SU-DHL-6 (cell line): ENCODE results near the gene FAM185A.
"Not testable (repeated sequence)": the region's sequence is repeated elsewhere in the genome, so short reads cannot be mapped to it uniquely, and the experiment has no call there.

Experiments used
- EZH2phosphoT487 ChIP-seq: fragments of 200-600 bp; sonication (generic), shearing (Covaris generic); conservative IDR thresholded peaks from 2 replicates; pipeline ENCODE4 v1.6.1; 2018; ENCODE audit warnings: mild to moderate bottlenecking, antibody characterized with exemption, low read length, moderate library complexity, mixed read lengths
- TF ChIP-seq, protein P1 (sequence below): fragments of 200-600 bp; sonication (generic); IDR thresholded peaks from one replicate; pipeline ENCODE4 v1.5.1; 2017; ENCODE audit warnings: antibody characterized with exemption, mild to moderate bottlenecking, low read length, moderate library complexity; ENCODE audit not compliant: insufficient read depth, poor library complexity, severe bottlenecking

DNA sequence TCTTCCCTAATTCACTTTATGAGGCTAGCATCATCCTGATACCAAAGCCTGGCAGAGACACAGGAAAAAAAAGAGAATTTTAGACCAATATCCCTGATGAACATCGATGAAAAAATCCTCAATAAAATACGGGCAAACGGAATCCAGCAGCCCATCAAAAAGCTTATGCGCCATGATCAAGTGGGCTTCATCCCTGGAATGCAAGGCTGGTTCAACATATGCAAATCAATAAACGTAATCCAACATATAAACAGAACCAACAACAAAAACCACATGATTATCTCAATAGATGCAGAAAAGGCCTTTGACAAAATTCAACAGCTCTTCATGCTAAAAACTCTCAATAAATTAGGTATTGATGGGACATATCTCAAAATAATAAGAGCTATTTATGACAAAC lies 22.6 kb upstream of the FAM185A start:
- TF ChIP-seq, protein P1, sequence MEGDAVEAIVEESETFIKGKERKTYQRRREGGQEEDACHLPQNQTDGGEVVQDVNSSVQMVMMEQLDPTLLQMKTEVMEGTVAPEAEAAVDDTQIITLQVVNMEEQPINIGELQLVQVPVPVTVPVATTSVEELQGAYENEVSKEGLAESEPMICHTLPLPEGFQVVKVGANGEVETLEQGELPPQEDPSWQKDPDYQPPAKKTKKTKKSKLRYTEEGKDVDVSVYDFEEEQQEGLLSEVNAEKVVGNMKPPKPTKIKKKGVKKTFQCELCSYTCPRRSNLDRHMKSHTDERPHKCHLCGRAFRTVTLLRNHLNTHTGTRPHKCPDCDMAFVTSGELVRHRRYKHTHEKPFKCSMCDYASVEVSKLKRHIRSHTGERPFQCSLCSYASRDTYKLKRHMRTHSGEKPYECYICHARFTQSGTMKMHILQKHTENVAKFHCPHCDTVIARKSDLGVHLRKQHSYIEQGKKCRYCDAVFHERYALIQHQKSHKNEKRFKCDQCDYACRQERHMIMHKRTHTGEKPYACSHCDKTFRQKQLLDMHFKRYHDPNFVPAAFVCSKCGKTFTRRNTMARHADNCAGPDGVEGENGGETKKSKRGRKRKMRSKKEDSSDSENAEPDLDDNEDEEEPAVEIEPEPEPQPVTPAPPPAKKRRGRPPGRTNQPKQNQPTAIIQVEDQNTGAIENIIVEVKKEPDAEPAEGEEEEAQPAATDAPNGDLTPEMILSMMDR, result not testable (repeated sequence)
- not testable (repeated sequence) for TF ChIP-seq EZH2phosphoT487
